OCI-LY7 (cell line): ENCODE measurements around the gene HMOX1. TPM values are rescaled to one million over a fixed set of nuclear protein-coding genes. Genes with fewer than 3 reads are reported as not detected.
A peak's percentile ranks its signal among the peaks of the same experiment; 100 is the strongest.

Source experiments
- BruUV-seq: library from RNA; stranded (reverse); fragments of 400-500 nt; replicated peaks from 2 replicates; lab custom pipeline; 2021; lab: Mats Ljungman, UMichigan
- CTCF ChIA-PET: fragments of 300-600 bp; sonication (Branson Sonifier 250); formaldehyde crosslinking; loops from one replicate; lab custom pipeline; 2022; ENCODE audit warnings: antibody characterized with exemption; ENCODE audit not compliant: unreplicated experiment; lab: Charles Lee
- POLR2A ChIA-PET: fragments of 300-600 bp; sonication (Branson Sonifier 250); formaldehyde crosslinking; loops from one replicate; lab custom pipeline; 2022; ENCODE audit warnings: antibody characterized with exemption; lab: Charles Lee
- DNase-seq: peaks from one replicate; pipeline ENCODE4 v3.0.0-alpha.2; 2015; ENCODE audit warnings: low spot score
- H2AFZ ChIP-seq: fragments of 200-600 bp; sonication (generic), shearing (Covaris generic); 2 replicates; pipeline ENCODE4 v1.6.1; 2014; ENCODE audit warnings: mild to moderate bottlenecking, antibody characterized with exemption, low read length, moderate library complexity
- H3K27ac ChIP-seq: fragments of 200-600 bp; sonication (generic); 2 replicates; pipeline ENCODE4 v1.5.1; 2014; ENCODE audit warnings: mixed run types, low read depth, mild to moderate bottlenecking, moderate library complexity, low read length, inconsistent platforms; ENCODE audit not compliant: poor library complexity, severe bottlenecking
- H3K36me3 ChIP-seq: fragments of 200-600 bp; sonication (generic); 2 replicates; pipeline ENCODE4 v1.6.1; 2014; ENCODE audit warnings: mild to moderate bottlenecking, antibody characterized with exemption, low read length, moderate library complexity, mixed read lengths; ENCODE audit not compliant: insufficient read depth
- H3K4me1 ChIP-seq: fragments of 200-600 bp; sonication (generic); 2 replicates; pipeline ENCODE4 v1.5.1; 2014; ENCODE audit warnings: mild to moderate bottlenecking, low read length; ENCODE audit not compliant: insufficient read depth, poor library complexity, severe bottlenecking
- H3K4me2 ChIP-seq: fragments of 200-600 bp; sonication (generic); 2 replicates; pipeline ENCODE4 v1.6.1; 2014; ENCODE audit warnings: mild to moderate bottlenecking, low read length
- H3K4me3 ChIP-seq: fragments of 200-600 bp; sonication (generic); 2 replicates; pipeline ENCODE4 v1.5.1; 2014; ENCODE audit warnings: mild to moderate bottlenecking, low read depth, low read length; ENCODE audit not compliant: poor library complexity, severe bottlenecking
- H3K79me2 ChIP-seq: fragments of 200-600 bp; sonication (generic); 2 replicates; pipeline ENCODE4 v1.6.1; 2016; ENCODE audit warnings: low read depth, mild to moderate bottlenecking, low read length, moderate library complexity, mixed read lengths; ENCODE audit not compliant: insufficient read depth
- H3K9me2 ChIP-seq: fragments of 200-600 bp; sonication (generic); 2 replicates; pipeline ENCODE4 v1.6.1; 2016; ENCODE audit warnings: mild to moderate bottlenecking, low read length, mixed read lengths; ENCODE audit not compliant: insufficient read depth
- H3K9me3 ChIP-seq: fragments of 200-600 bp; sonication (generic); 2 replicates; pipeline ENCODE4 v1.6.1; 2014; ENCODE audit warnings: mild to moderate bottlenecking, mixed run types, low read length, mixed read lengths
- H4K20me1 ChIP-seq: fragments of 200-600 bp; sonication (generic); 2 replicates; pipeline ENCODE4 v1.6.1; 2014; ENCODE audit warnings: mild to moderate bottlenecking, antibody characterized with exemption, low read length, moderate library complexity, mixed read lengths; ENCODE audit not compliant: insufficient read depth
- EZH2phosphoT487 ChIP-seq: fragments of 200-600 bp; sonication (generic); IDR thresholded peaks from 2 replicates; pipeline ENCODE4 v1.6.1; 2018; ENCODE audit warnings: low read depth, borderline replicate concordance, mild to moderate bottlenecking, mixed run types, antibody characterized with exemption, low read length, moderate library complexity, mixed read lengths
- intact Hi-C: fragments of 100-400 bp; cut with micrococcal nuclease; formaldehyde crosslinking; loops from one replicate; pipeline ENCODE4 v1.10.0; 2022; ENCODE audit not compliant: unreplicated experiment
- total RNA-seq, 2 experiments: library from RNA; depleted of rRNA in 1 of 2; stranded (reverse); fragments of >200 nt in 1 of 2; shearing (Covaris generic) in 1 of 2; gene quantifications; 2 replicates each; pipeline ENCODE4 v1.2.3, GENCODE V29; 2014 to 2022
- TF ChIP-seq, protein P1 (sequence below): fragments of 200-600 bp; sonication (generic); conservative IDR thresholded peaks from 2 replicates; pipeline ENCODE4 v1.5.1; 2014; ENCODE audit warnings: mild to moderate bottlenecking, antibody characterized with exemption, low read length, moderate library complexity, mixed read lengths

Gene HMOX1
- total RNA-seq, 2 experiments from 2014 or later, result 2.2 to 13.9 TPM

GRCh38 chr22:35398591-35398973, 17.7 kb downstream of the HMOX1 start:
- Histone ChIP-seq H3K4me2 (peak overlapping the region; percentile 90), H3K79me2 (peaks cover 36% of the 10 kb centered on the region), H3K4me1 (peaks cover 73% of the 10 kb centered on the region), H3K27ac (peak overlapping the region; percentile 86), H2AFZ (no peak overlapping the region), H3K36me3 (peaks cover 33% of the 10 kb centered on the region), H4K20me1 (peaks cover 6% of the 10 kb centered on the region; the same call in 1 of the 2 replicates), H3K4me3 (peak overlapping the region; percentile 79), H3K9me2 (no peaks in the 10 kb centered on the region), H3K9me3 (no peaks in the 10 kb centered on the region; the same call in 1 of the 2 replicates)
- no peak for DNase-seq
- TF ChIP-seq EZH2phosphoT487, result no peak
- TF ChIP-seq, protein P1, sequence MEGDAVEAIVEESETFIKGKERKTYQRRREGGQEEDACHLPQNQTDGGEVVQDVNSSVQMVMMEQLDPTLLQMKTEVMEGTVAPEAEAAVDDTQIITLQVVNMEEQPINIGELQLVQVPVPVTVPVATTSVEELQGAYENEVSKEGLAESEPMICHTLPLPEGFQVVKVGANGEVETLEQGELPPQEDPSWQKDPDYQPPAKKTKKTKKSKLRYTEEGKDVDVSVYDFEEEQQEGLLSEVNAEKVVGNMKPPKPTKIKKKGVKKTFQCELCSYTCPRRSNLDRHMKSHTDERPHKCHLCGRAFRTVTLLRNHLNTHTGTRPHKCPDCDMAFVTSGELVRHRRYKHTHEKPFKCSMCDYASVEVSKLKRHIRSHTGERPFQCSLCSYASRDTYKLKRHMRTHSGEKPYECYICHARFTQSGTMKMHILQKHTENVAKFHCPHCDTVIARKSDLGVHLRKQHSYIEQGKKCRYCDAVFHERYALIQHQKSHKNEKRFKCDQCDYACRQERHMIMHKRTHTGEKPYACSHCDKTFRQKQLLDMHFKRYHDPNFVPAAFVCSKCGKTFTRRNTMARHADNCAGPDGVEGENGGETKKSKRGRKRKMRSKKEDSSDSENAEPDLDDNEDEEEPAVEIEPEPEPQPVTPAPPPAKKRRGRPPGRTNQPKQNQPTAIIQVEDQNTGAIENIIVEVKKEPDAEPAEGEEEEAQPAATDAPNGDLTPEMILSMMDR, result no peak
- CTCF ChIA-PET, result no interaction called here
- BruUV-seq, result no TSS peak
- POLR2A ChIA-PET, result interaction anchor here (0.5 to 3.1 kb wide), 3 partner anchors 10 to 197 kb away, joined by 3 to 13 read pairs (median 6); no protein-coding TSS in a partner anchor
- intact Hi-C loops, result no loop called here

- peak overlapping the region; percentile 90 for H3K4me2 ChIP-seq
- ChIA-PET POLR2A (interaction anchor here (3.1 kb wide), 1 partner anchor 10 kb away, joined by 13 read pairs; no protein-coding TSS in a partner anchor), CTCF (no interaction called here)
- intact Hi-C loops, result loop anchor here (1.0 kb wide), 1 partner anchor 47 kb away; no protein-coding TSS in a partner anchor
- peak; percentile 47 for DNase-seq
- peaks cover 42% of the 10 kb centered on the region for H3K79me2 ChIP-seq
- H3K27ac ChIP-seq, result peak overlapping the region; percentile 86
- peak overlapping the region; percentile 79 for H3K4me3 ChIP-seq
- no peaks in the 10 kb centered on the region; the same call in 1 of the 2 replicates for H3K9me3 ChIP-seq
- BruUV-seq, result TSS peak; percentile 99
- peaks cover 6% of the 10 kb centered on the region; the same call in 1 of the 2 replicates for H4K20me1 ChIP-seq
- TF ChIP-seq EZH2phosphoT487, result no peak
- TF ChIP-seq, protein P1, result peak; percentile 22; the same call in 1 of the 2 replicates
- peaks cover 39% of the 10 kb centered on the region for H3K36me3 ChIP-seq
- H3K4me1 ChIP-seq, result peaks cover 73% of the 10 kb centered on the region
- H3K9me2 ChIP-seq, result no peaks in the 10 kb centered on the region
- peak overlapping the region; percentile 18; the same call in 1 of the 2 replicates for H2AFZ ChIP-seq
Observed at GRCh38 chr22:35399114-35399677, 18.3 kb downstream of the HMOX1 start.
